ENCODE results near the gene CDKAL1.

DNA sequence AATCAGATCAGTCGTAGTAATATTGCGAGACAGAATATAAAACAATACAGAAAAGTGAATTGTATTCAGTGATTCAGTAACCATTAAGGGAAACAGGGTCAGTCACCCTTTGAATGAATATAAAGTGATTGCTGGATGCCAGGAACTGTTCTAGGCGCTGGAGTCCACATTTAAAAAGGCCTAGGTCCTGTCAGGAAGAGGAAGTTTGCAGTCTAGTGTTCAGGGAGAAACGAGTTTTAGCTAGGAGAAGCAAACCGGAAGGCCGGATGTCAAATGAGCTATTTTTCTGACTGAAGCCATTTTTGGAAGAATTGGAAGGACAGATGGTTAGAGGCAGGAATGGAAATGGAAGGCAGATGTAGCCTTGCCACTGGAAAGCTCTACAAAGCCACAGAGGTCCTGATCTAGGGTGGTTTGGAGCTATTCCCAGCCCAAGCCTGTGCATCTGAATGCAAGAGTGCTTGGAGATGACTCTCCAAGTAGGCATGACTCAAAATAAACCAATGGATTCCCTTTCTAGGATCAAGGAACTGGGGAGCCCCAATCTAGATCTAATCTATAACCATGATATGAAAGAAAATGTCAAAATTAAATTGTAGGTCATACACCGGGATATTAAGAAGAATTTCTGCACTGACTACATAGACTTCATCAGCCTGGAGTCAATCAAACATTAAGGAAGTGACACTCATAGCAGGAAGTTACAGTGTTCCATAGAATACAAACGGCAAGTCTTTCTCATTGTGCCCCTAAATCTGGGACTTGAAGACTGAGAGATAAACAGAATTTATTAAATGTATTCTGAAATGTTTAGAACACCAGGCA lies 36.8 kb upstream of the CDKAL1 start:
- TF ChIP-seq, protein P1, sequence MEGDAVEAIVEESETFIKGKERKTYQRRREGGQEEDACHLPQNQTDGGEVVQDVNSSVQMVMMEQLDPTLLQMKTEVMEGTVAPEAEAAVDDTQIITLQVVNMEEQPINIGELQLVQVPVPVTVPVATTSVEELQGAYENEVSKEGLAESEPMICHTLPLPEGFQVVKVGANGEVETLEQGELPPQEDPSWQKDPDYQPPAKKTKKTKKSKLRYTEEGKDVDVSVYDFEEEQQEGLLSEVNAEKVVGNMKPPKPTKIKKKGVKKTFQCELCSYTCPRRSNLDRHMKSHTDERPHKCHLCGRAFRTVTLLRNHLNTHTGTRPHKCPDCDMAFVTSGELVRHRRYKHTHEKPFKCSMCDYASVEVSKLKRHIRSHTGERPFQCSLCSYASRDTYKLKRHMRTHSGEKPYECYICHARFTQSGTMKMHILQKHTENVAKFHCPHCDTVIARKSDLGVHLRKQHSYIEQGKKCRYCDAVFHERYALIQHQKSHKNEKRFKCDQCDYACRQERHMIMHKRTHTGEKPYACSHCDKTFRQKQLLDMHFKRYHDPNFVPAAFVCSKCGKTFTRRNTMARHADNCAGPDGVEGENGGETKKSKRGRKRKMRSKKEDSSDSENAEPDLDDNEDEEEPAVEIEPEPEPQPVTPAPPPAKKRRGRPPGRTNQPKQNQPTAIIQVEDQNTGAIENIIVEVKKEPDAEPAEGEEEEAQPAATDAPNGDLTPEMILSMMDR (IDR thresholded peaks at IDR 0.05; ENCODE audit: borderline replicate concordance, extremely low read depth, low read length, poor library complexity, severe bottlenecking): no peak
- no peak for TF ChIP-seq EZH2 (IDR thresholded peaks at IDR 0.05; ENCODE audit: borderline replicate concordance, low read depth, low read length, severe bottlenecking)

Measured in DND-41 (cell line).